Endothelial cell of umbilical vein (primary cell): ENCODE measurements around the gene AMZ1. TPM values are rescaled to one million over a fixed set of nuclear protein-coding genes. Genes with fewer than 3 reads are reported as not detected.
A peak's percentile ranks its signal among the peaks of the same experiment; 100 is the strongest.

Source experiments
- BruUV-seq: library from RNA; stranded (reverse); fragments of 400-500 nt; replicated peaks from 2 replicates; lab custom pipeline; 2021; lab: Mats Ljungman, UMichigan
- CTCF ChIA-PET: fragments of 300-600, 350-600 bp; sonication (Branson Sonifier 250); formaldehyde crosslinking; loops from one replicate; lab custom pipeline; 2021; ENCODE audit warnings: antibody characterized with exemption, inconsistent platforms; lab: Charles Lee
- POLR2A ChIA-PET: fragments of 300-600, 350-600 bp; sonication (Branson Sonifier 250); formaldehyde crosslinking; loops from one replicate; lab custom pipeline; 2021; ENCODE audit warnings: antibody characterized with exemption, inconsistent platforms; lab: Charles Lee
- DNase-seq: peaks from one replicate; pipeline ENCODE4 v3.0.0-alpha.2; 2011; ENCODE audit warnings: low read depth, low spot score
- FAIRE-seq: peaks from 2 replicates; lab custom pipeline; 2011; peaks lifted over from hg19 to GRCh38; lab: Jason Lieb, UNC
- H2AFZ ChIP-seq: 2 replicates; pipeline ENCODE4 v1.6.0; 2012; ENCODE audit warnings: low read depth, low read length, control low read depth, inconsistent platforms
- H3K27ac ChIP-seq: 2 replicates; pipeline ENCODE4 v1.5.1; 2011; ENCODE audit warnings: low read depth, mild to moderate bottlenecking, control low read depth, low read length, moderate library complexity; ENCODE audit not compliant: insufficient read depth
- H3K27me3 ChIP-seq, 2 experiments: 2 replicates each; pipeline versions ENCODE4 v1.6.0 to v1.6.1; 2011; ENCODE audit warnings: low read length in 2 of 2, mixed read lengths in 1 of 2; ENCODE audit not compliant: control insufficient read depth in 2 of 2, insufficient read depth in 2 of 2
- H3K36me3 ChIP-seq, 2 experiments: 2 replicates in 1 of 2; 3 replicates in 1 of 2; pipeline ENCODE4 v1.5.1; 2011; ENCODE audit warnings: low read length in 2 of 2, mild to moderate bottlenecking in 1 of 2, moderate library complexity in 1 of 2; ENCODE audit not compliant: control insufficient read depth in 2 of 2, insufficient read depth in 2 of 2; ENCODE audit errors: extremely low read depth in 1 of 2
- H3K4me1 ChIP-seq: 3 replicates; pipeline ENCODE4 v1.5.1; 2011; ENCODE audit warnings: mild to moderate bottlenecking, low read length; ENCODE audit not compliant: control insufficient read depth, insufficient read depth; ENCODE audit errors: extremely low read depth
- H3K4me2 ChIP-seq: 2 replicates; pipeline ENCODE4 v1.6.1; 2011; ENCODE audit warnings: low read length, control low read depth, mixed read lengths; ENCODE audit not compliant: insufficient read depth
- H3K4me3 ChIP-seq, 3 experiments: fragments of 200-600 bp in 1 of 3; sonication (generic), shearing (Covaris generic) in 1 of 3; replicated peaks in 1 of 3; 2 replicates each; pipeline ENCODE4 v1.5.1; 2011 to 2016; ENCODE audit warnings: control low read depth in 3 of 3, low read length in 3 of 3, mild to moderate bottlenecking in 2 of 3, inconsistent platforms in 1 of 3, low read depth in 1 of 3, moderate library complexity in 1 of 3; ENCODE audit not compliant: insufficient read depth in 1 of 3
- H3K79me2 ChIP-seq: 2 replicates; pipeline ENCODE4 v1.6.0; 2012; ENCODE audit warnings: low read length, inconsistent platforms; ENCODE audit not compliant: control insufficient read depth, insufficient read depth
- H3K9ac ChIP-seq: replicated peaks from 2 replicates; pipeline ENCODE3; 2011; ENCODE audit warnings: low read length, control low read depth; ENCODE audit not compliant: insufficient read depth; ENCODE audit errors: extremely low read depth
- H3K9me1 ChIP-seq: replicated peaks from 3 replicates; pipeline ENCODE4 v1.6.0; 2011; ENCODE audit warnings: mild to moderate bottlenecking, low read length; ENCODE audit not compliant: control insufficient read depth, insufficient read depth; ENCODE audit errors: extremely low read depth
- H3K9me3 ChIP-seq: replicated peaks from 2 replicates; pipeline ENCODE4 v1.5.1; 2012; ENCODE audit warnings: low read length, inconsistent platforms; ENCODE audit not compliant: control insufficient read depth, insufficient read depth
- H4K20me1 ChIP-seq: replicated peaks from 2 replicates; pipeline ENCODE3; 2011; ENCODE audit warnings: mild to moderate bottlenecking, low read length; ENCODE audit not compliant: control insufficient read depth, insufficient read depth; ENCODE audit errors: extremely low read depth
- EZH2 ChIP-seq: IDR thresholded peaks from 2 replicates; pipeline ENCODE4 v1.6.1; 2012; ENCODE audit warnings: borderline replicate concordance, low read depth, mild to moderate bottlenecking, moderate library complexity, low read length, inconsistent platforms; ENCODE audit not compliant: severe bottlenecking
- FOS ChIP-seq: IDR thresholded peaks from 2 replicates; pipeline ENCODE4 v1.6.1; 2011; ENCODE audit warnings: mild to moderate bottlenecking, low read length, moderate library complexity, borderline replicate concordance; ENCODE audit not compliant: insufficient read depth
- GATA2 ChIP-seq: IDR thresholded peaks from 2 replicates; pipeline ENCODE4 v1.7.0; 2011; ENCODE audit warnings: low read depth, mild to moderate bottlenecking, moderate library complexity, mixed read lengths, low read length; ENCODE audit not compliant: insufficient read length, insufficient read depth
- JUN ChIP-seq: IDR thresholded peaks from 2 replicates; pipeline ENCODE4 v1.6.1; 2011; ENCODE audit warnings: borderline replicate concordance, low read depth; ENCODE audit not compliant: insufficient read length, insufficient read depth
- MYC ChIP-seq: IDR thresholded peaks from one replicate; pipeline ENCODE4 v1.6.1; 2011; ENCODE audit warnings: mild to moderate bottlenecking, low read depth, low read length
- POLR2A ChIP-seq: IDR thresholded peaks from 2 replicates; pipeline ENCODE4 v1.6.1; 2012; ENCODE audit warnings: low read depth, mild to moderate bottlenecking, control low read depth, low read length
- dilution Hi-C: fragments of 300-500 bp; cut with MboI; formaldehyde crosslinking; loops from one replicate; pipeline ENCODE4 v1.15.0; 2019; ENCODE audit warnings: low sequenced_read_pairs; ENCODE audit not compliant: extremely low pct_ligation_motif_present
- intact Hi-C: fragments of 100-400 bp; cut with micrococcal nuclease; formaldehyde crosslinking; loops from one replicate; pipeline ENCODE4 v1.10.0; 2022
- polyA plus RNA-seq, 4 experiments: library from polyadenylated mRNA; depleted of rRNA in 3 of 4; stranded (reverse) in 3 of 4; unstranded in 1 of 4; fragments of >200 nt; gene quantifications; 2 replicates each; pipeline versions ENCODE4 v1.2.1 to v1.2.3, GENCODE V29; 2011 to 2012; ENCODE audit warnings: missing spikeins in 1 of 4
- total RNA-seq: library from RNA; stranded (reverse); gene quantifications from 2 replicates; pipeline ENCODE4 v1.2.3, GENCODE V29; 2021
- TF ChIP-seq, protein P1 (sequence below): IDR thresholded peaks from 2 replicates; pipeline ENCODE4 v1.6.1; 2011; ENCODE audit not compliant: insufficient read depth, insufficient read length
- TF ChIP-seq, protein P2 (sequence below), 2 donors: IDR thresholded peaks; 1 replicate in 1 of 2; 2 replicates in 1 of 2; pipeline ENCODE4 v1.5.1; 2011; ENCODE audit warnings: low read length in 2 of 2, mild to moderate bottlenecking in 2 of 2, moderate library complexity in 2 of 2, control low read depth in 1 of 2, inconsistent platforms in 1 of 2, low read depth in 1 of 2; ENCODE audit not compliant: insufficient read depth in 1 of 2; ENCODE audit errors: extremely low read depth in 1 of 2

AMZ1 gene
- total and polyA plus RNA-seq, 2 donors (not counting 3 experiments of a cell fraction or from before 2014, with no cell fraction given), result not detected

DNA sequence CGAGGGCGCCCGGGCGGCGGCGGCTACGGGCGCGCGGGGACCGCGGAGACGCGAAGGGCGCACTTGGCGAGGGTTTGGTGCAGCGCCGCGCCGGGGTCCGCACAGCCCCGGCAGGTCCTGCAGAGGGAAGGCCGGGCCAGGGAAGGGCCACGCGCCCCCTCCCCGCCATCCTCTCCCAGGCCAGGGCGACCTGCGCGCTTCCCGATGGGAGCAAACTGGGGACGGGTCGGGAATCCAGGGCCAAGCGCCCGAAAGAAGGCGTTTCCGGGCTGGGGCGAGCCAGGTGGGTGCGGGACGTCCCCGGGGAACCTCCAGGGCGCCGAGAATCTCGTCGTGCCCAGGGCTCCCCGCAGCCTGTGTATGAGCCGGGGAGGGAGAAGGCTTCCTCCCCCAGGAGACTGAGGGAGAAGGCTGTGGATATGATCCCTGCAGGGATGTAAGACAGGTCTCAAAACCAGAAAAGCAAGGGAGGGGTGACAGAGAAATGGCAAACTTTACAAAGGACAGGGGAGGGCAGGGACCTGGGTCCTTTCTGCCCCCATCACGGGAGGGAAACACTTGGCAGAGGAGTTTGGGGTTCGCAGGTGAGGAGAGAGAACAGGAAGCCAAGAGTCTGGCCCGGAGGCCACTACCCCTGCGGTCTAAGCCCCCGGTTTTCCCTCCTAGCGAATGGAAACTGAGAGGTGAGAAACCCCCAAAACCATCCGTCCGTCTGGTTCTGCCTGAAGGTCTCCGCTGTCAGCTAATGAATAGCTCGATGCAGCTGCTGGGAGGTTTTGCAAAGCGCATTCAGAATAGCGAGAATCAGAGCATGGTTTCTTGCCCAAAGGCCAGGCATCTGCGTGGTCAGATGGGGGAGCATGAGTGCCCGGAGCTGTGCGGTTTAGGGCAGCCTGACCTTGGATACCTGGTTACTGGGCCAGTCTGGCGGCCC is 674 bp downstream of the AMZ1 start:
- H3K79me2 ChIP-seq, result no peaks in the 10 kb centered on the region
- no peak overlapping the region for H3K4me3 ChIP-seq
- TF ChIP-seq POLR2A, result no peak
- TF ChIP-seq JUN, result no peak
- no peak for TF ChIP-seq MYC
- TF ChIP-seq EZH2, result peak; percentile 99
- intact Hi-C loops (no loop called here), dilution Hi-C loops (no loop called here)
- BruUV-seq, result no TSS peak
- no peaks in the 10 kb centered on the region for H3K9me1 ChIP-seq
- peaks cover 3% of the 10 kb centered on the region for H3K4me1 ChIP-seq
- no peak for DNase-seq
- CTCF ChIA-PET, result interaction anchor here (2.1 kb wide), 1 partner anchor 8 kb away, joined by 13 read pairs; no protein-coding TSS in a partner anchor
- H3K9ac ChIP-seq, result no peak overlapping the region
- H2AFZ ChIP-seq, result no peak overlapping the region
- H3K9me3 ChIP-seq, result no peaks in the 10 kb centered on the region
- no peak overlapping the region for H3K27ac ChIP-seq
- POLR2A ChIA-PET, result no interaction called here
- H3K4me2 ChIP-seq, result no peak overlapping the region
- H3K36me3 ChIP-seq, result no peaks in the 10 kb centered on the region
- FAIRE-seq, result no peak
- no peaks in the 10 kb centered on the region for H4K20me1 ChIP-seq
- peaks cover 20 to 26% of the 10 kb centered on the region in 2 experiments for H3K27me3 ChIP-seq

DNA sequence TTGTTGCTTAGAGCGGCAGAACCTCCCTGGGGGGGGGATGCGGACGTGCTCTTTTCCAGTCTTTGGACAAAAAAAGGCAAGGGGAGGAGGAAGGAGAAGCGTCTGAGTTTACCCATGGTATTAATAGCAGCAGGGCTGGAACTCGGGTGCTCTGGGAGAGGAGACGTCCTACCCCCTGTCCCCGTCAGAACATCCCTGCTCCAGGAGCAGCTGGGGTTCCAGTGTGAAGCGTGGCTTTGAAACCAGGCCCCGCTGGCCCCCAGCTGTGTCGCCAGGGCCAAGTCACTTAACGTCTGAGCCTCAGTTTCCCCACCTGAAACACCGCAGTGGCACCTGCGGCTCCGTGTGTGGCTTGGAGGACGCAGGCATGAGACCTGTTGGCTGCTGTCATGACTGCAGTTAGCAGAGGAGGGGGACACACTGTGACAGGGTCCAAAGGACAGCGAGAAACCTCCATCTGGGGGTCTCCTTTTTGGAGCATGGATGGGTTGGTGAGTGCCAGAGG is 1.4 kb downstream of the AMZ1 start:
- no peaks in the 10 kb centered on the region for H3K9me3 ChIP-seq
- dilution Hi-C loops (no loop called here), intact Hi-C loops (no loop called here)
- no peak overlapping the region for H3K9ac ChIP-seq
- peaks cover 20 to 26% of the 10 kb centered on the region in 2 experiments for H3K27me3 ChIP-seq
- H3K4me3 ChIP-seq, result no peak overlapping the region
- no peaks in the 10 kb centered on the region for H3K9me1 ChIP-seq
- peaks cover 3% of the 10 kb centered on the region for H3K4me1 ChIP-seq
- no peaks in the 10 kb centered on the region for H3K79me2 ChIP-seq
- no peak overlapping the region for H3K27ac ChIP-seq
- TF ChIP-seq EZH2 (no peak), MYC (no peak), GATA2 (no peak), JUN (no peak), FOS (no peak), POLR2A (no peak)
- TF ChIP-seq, protein P1, sequence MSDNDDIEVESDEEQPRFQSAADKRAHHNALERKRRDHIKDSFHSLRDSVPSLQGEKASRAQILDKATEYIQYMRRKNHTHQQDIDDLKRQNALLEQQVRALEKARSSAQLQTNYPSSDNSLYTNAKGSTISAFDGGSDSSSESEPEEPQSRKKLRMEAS, result no peak
- TF ChIP-seq, protein P2, sequence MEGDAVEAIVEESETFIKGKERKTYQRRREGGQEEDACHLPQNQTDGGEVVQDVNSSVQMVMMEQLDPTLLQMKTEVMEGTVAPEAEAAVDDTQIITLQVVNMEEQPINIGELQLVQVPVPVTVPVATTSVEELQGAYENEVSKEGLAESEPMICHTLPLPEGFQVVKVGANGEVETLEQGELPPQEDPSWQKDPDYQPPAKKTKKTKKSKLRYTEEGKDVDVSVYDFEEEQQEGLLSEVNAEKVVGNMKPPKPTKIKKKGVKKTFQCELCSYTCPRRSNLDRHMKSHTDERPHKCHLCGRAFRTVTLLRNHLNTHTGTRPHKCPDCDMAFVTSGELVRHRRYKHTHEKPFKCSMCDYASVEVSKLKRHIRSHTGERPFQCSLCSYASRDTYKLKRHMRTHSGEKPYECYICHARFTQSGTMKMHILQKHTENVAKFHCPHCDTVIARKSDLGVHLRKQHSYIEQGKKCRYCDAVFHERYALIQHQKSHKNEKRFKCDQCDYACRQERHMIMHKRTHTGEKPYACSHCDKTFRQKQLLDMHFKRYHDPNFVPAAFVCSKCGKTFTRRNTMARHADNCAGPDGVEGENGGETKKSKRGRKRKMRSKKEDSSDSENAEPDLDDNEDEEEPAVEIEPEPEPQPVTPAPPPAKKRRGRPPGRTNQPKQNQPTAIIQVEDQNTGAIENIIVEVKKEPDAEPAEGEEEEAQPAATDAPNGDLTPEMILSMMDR (IDR thresholded peaks at IDR 0.05; ENCODE audit: extremely low read depth in 1 of 2, insufficient read depth in 1 of 2, low read depth in 1 of 2, low read length in 2 of 2), result no peak
- no peak for FAIRE-seq
- H4K20me1 ChIP-seq, result no peaks in the 10 kb centered on the region
- no peak overlapping the region for H3K4me2 ChIP-seq
- H2AFZ ChIP-seq, result no peak overlapping the region
- ChIA-PET CTCF (interaction anchor here (1.1 to 2.1 kb wide), 3 partner anchors 9 to 219 kb away, joined by 3 to 13 read pairs (median 11); no protein-coding TSS in a partner anchor), POLR2A (no interaction called here)
- DNase-seq, result no peak
- no TSS peak for BruUV-seq
- no peaks in the 10 kb centered on the region for H3K36me3 ChIP-seq
